WTC11 (cell line): ENCODE measurements around the gene SLC25A28. TPM values are rescaled to one million over a fixed set of nuclear protein-coding genes. Genes with fewer than 3 reads are reported as not detected.

Experiments
- ATAC-seq: fragments of 200-7000 bp; cut with Tn5 transposase; 2 replicates; pipeline ENCODE4 v1.10.0; 2021; ENCODE audit warnings: mild to moderate bottlenecking, moderate library complexity
- CTCF ChIA-PET: fragments of 300-600 bp; sonication (Branson Sonifier 250); formaldehyde crosslinking; loops from one replicate; lab custom pipeline; 2021; ENCODE audit warnings: antibody characterized with exemption; lab: Charles Lee
- POLR2A ChIA-PET: fragments of 350-600 bp; sonication (Branson Sonifier 250); formaldehyde crosslinking; loops from one replicate; lab custom pipeline; 2021; ENCODE audit warnings: antibody characterized with exemption; lab: Charles Lee
- DNase-seq: peaks from one replicate; pipeline ENCODE4 v3.0.0; 2021; ENCODE audit warnings: low spot score
- H3K27ac Mint-ChIP-seq: 2 replicates; pipeline ENCODE4 v1.8.0; 2021; ENCODE audit warnings: mixed read lengths
- H3K27me3 Mint-ChIP-seq: 2 replicates; pipeline ENCODE4 v1.8.0; 2021; ENCODE audit warnings: low read depth, mild to moderate bottlenecking, moderate library complexity, mixed read lengths
- H3K36me3 Mint-ChIP-seq: 2 replicates; pipeline ENCODE4 v1.8.0; 2021; ENCODE audit warnings: mixed read lengths
- H3K4me1 Mint-ChIP-seq: 2 replicates; pipeline ENCODE4 v1.8.0; 2022; ENCODE audit warnings: mixed read lengths
- H3K4me3 Mint-ChIP-seq: 2 replicates; pipeline ENCODE4 v1.8.0; 2021; ENCODE audit warnings: mild to moderate bottlenecking, moderate library complexity, mixed read lengths
- H3K9me3 Mint-ChIP-seq: 2 replicates; pipeline ENCODE4 v1.8.0; 2021; ENCODE audit warnings: mixed read lengths
- AFF4 ChIP-seq: sonication (generic); formaldehyde crosslinking; IDR thresholded peaks from 2 replicates; pipeline ENCODE4 v1.8.1; 2023; ENCODE audit warnings: mild to moderate bottlenecking, missing genetic modification reagents, borderline replicate concordance
- ARID4B ChIP-seq: sonication (generic); formaldehyde crosslinking; IDR thresholded peaks from 2 replicates; pipeline ENCODE4 v1.8.0; 2023; ENCODE audit warnings: missing genetic modification reagents, mild to moderate bottlenecking, borderline replicate concordance
- CREB1 ChIP-seq: sonication (generic); formaldehyde crosslinking; IDR thresholded peaks from 2 replicates; pipeline ENCODE4 v1.8.0; 2023; ENCODE audit warnings: mild to moderate bottlenecking, missing genetic modification reagents
- ELF4 ChIP-seq: sonication (generic); formaldehyde crosslinking; IDR thresholded peaks from 2 replicates; pipeline ENCODE4 v1.8.1; 2022; ENCODE audit warnings: low read depth, mild to moderate bottlenecking, moderate library complexity, missing genetic modification reagents
- FOXP4 ChIP-seq: sonication (generic); formaldehyde crosslinking; IDR thresholded peaks from 2 replicates; pipeline ENCODE4 v1.8.0; 2022; ENCODE audit warnings: mild to moderate bottlenecking, missing genetic modification reagents
- HMGXB4 ChIP-seq: sonication (generic); formaldehyde crosslinking; IDR thresholded peaks from 2 replicates; pipeline ENCODE4 v1.8.1; 2023; ENCODE audit warnings: mild to moderate bottlenecking, moderate library complexity, missing genetic modification reagents
- IRF1 ChIP-seq: sonication (generic); formaldehyde crosslinking; IDR thresholded peaks from 2 replicates; pipeline ENCODE4 v1.8.0; 2023; ENCODE audit warnings: missing genetic modification reagents
- SMAD3 ChIP-seq: sonication (generic); formaldehyde crosslinking; IDR thresholded peaks from 2 replicates; pipeline ENCODE4 v1.8.0; 2022; ENCODE audit warnings: missing genetic modification reagents, mild to moderate bottlenecking, borderline replicate concordance
- STAT6 ChIP-seq: sonication (generic); formaldehyde crosslinking; conservative IDR thresholded peaks from 2 replicates; pipeline ENCODE4 v1.8.1; 2023; ENCODE audit warnings: mild to moderate bottlenecking, low read depth, missing genetic modification reagents, moderate library complexity
- TP53 ChIP-seq: sonication (generic); formaldehyde crosslinking; IDR thresholded peaks from 2 replicates; pipeline ENCODE4 v1.8.1; 2023; ENCODE audit warnings: mild to moderate bottlenecking, missing genetic modification reagents
- ZBTB43 ChIP-seq: sonication (generic); formaldehyde crosslinking; IDR thresholded peaks from 2 replicates; pipeline ENCODE4 v1.8.1; 2023; ENCODE audit warnings: mild to moderate bottlenecking, missing genetic modification reagents
- ZNF121 ChIP-seq: sonication (generic); formaldehyde crosslinking; IDR thresholded peaks from 2 replicates; pipeline ENCODE4 v1.8.0; 2023; ENCODE audit warnings: missing genetic modification reagents
- ZNF219 ChIP-seq: sonication (generic); formaldehyde crosslinking; IDR thresholded peaks from 2 replicates; pipeline ENCODE4 v1.8.0; 2023; ENCODE audit warnings: missing genetic modification reagents, mild to moderate bottlenecking, borderline replicate concordance
- ZNF396 ChIP-seq: fragments of 250-450 bp; sonication (Bioruptor Pico); IDR thresholded peaks from 2 replicates; pipeline ENCODE4 v1.8.0; 2021; ENCODE audit warnings: mild to moderate bottlenecking, moderate library complexity, borderline replicate concordance
- ZNF416 ChIP-seq: fragments of 250-450 bp; sonication (Bioruptor Pico); IDR thresholded peaks from 2 replicates; pipeline ENCODE4 v1.9.0; 2021; ENCODE audit warnings: mild to moderate bottlenecking, inconsistent platforms
- total RNA-seq: library from RNA; stranded (reverse); gene quantifications from 3 replicates; pipeline ENCODE4 v1.2.3, GENCODE V29; 2021

The SLC25A28 gene
- total RNA-seq, 1 experiment from 2014 or later: 18.2 TPM

GRCh38 chr10:99630991-99631390, 10.8 kb upstream of the SLC25A28 start (continued):
- no peak for TF ChIP-seq ARID4B (CRISPR knock-in tag)
- no peak for TF ChIP-seq ZNF219 (CRISPR knock-in tag)
- TF ChIP-seq SMAD3 (CRISPR knock-in tag): no peak
- no peak for TF ChIP-seq ZNF416
- TF ChIP-seq STAT6 (CRISPR knock-in tag): no peak
- no peak for TF ChIP-seq ZNF396 (CRISPR knock-in tag)
- no peak for TF ChIP-seq CREB1 (CRISPR knock-in tag)
- TF ChIP-seq AFF4 (CRISPR knock-in tag): no peak
- TF ChIP-seq TP53: no peak
- TF ChIP-seq IRF1: no peak

GRCh38 chr10:99630433-99630832, 10.2 kb upstream of the SLC25A28 start:
- ChIA-PET CTCF (no interaction called here), POLR2A (no interaction called here)
- TF ChIP-seq STAT6 (CRISPR knock-in tag): no peak
- TF ChIP-seq FOXP4 (CRISPR knock-in tag): no peak
- TF ChIP-seq ZBTB43: no peak
- no peak for TF ChIP-seq HMGXB4 (CRISPR knock-in tag)
- TF ChIP-seq ELF4 (CRISPR knock-in tag): no peak
- TF ChIP-seq ZNF121 (CRISPR knock-in tag): no peak

More at GRCh38 chr10:99630433-99630832, 10.2 kb upstream of the SLC25A28 start:
- Mint-ChIP-seq H3K9me3 (peaks cover 2% of the 10 kb centered on the region), H3K36me3 (no peaks in the 10 kb centered on the region), H3K4me1 (peaks cover 8% of the 10 kb centered on the region), H3K4me3 (no peak overlapping the region), H3K27me3 (no peaks in the 10 kb centered on the region; the same call in none of the 2 replicates), H3K27ac (no peak overlapping the region)
- no peak for DNase-seq
- ATAC-seq: no peak
